GM12878 (cell line): ENCODE data around the gene EEF2. TPM values are rescaled to one million over a fixed set of nuclear protein-coding genes. Genes with fewer than 3 reads are reported as not detected.

Experiments used
- ATF2 ChIP-seq: IDR thresholded peaks from 2 replicates; pipeline ENCODE4 v1.6.1; 2012; ENCODE audit warnings: low read length, inconsistent platforms
- CBFB ChIP-seq: IDR thresholded peaks from 2 replicates; pipeline ENCODE4 v1.6.1; 2016; ENCODE audit warnings: antibody characterized with exemption, low read depth
- CHD4 ChIP-seq: fragments of 200-600 bp; sonication (generic); IDR thresholded peaks from 2 replicates; pipeline ENCODE4 v1.6.1; 2016; ENCODE audit warnings: mild to moderate bottlenecking
- LARP7 ChIP-seq: fragments of 450-650 bp; IDR thresholded peaks from 2 replicates; pipeline ENCODE4 v1.6.1; 2017; ENCODE audit warnings: mild to moderate bottlenecking
- MEF2A ChIP-seq: IDR thresholded peaks from 2 replicates; pipeline ENCODE4 v1.6.1; 2011; ENCODE audit warnings: low read depth, mild to moderate bottlenecking, low read length, moderate library complexity; ENCODE audit not compliant: insufficient read depth
- MLLT1 ChIP-seq: fragments of 450-650 bp; IDR thresholded peaks from 2 replicates; pipeline ENCODE4 v1.6.1; 2016; ENCODE audit warnings: mild to moderate bottlenecking
- MYC ChIP-seq: IDR thresholded peaks from 2 replicates; pipeline ENCODE4 v1.6.1; 2011; ENCODE audit warnings: mild to moderate bottlenecking, low read length, moderate library complexity, inconsistent platforms; ENCODE audit not compliant: insufficient read depth, insufficient replicate concordance, insufficient read length, severe bottlenecking
- NBN ChIP-seq: fragments of 450-650 bp; IDR thresholded peaks from 2 replicates; pipeline ENCODE4 v1.6.1; 2016
- NFYA ChIP-seq: IDR thresholded peaks from 2 replicates; pipeline ENCODE4 v1.6.1; 2011; ENCODE audit warnings: low read depth, mild to moderate bottlenecking, low read length, improper control_type of control experiment, borderline replicate concordance
- NFYB ChIP-seq: IDR thresholded peaks from 2 replicates; pipeline ENCODE4 v1.6.1; 2011; ENCODE audit warnings: low read depth, mild to moderate bottlenecking, low read length, improper control_type of control experiment, moderate library complexity; ENCODE audit not compliant: insufficient read depth
- RELB ChIP-seq: fragments of 450-650 bp; IDR thresholded peaks from 2 replicates; pipeline ENCODE4 v1.6.1; 2017; ENCODE audit warnings: low read depth, mild to moderate bottlenecking, moderate library complexity
- REST ChIP-seq: IDR thresholded peaks from 2 replicates; pipeline ENCODE4 v1.6.1; 2012; ENCODE audit warnings: mild to moderate bottlenecking, low read depth, low read length
- SPI1 ChIP-seq: IDR thresholded peaks from 2 replicates; pipeline ENCODE4 v1.6.1; 2011; ENCODE audit warnings: low read depth, mild to moderate bottlenecking, low read length, moderate library complexity, borderline replicate concordance; ENCODE audit not compliant: insufficient read depth
- STAT3 ChIP-seq: IDR thresholded peaks from 2 replicates; pipeline ENCODE4 v1.6.1; 2011; ENCODE audit warnings: low read depth, low read length, improper control_type of control experiment
- SUPT20H ChIP-seq: IDR thresholded peaks from 2 replicates; pipeline ENCODE4 v1.6.1; 2011; ENCODE audit warnings: low read depth, mild to moderate bottlenecking, low read length, moderate library complexity, borderline replicate concordance; ENCODE audit not compliant: control insufficient read depth
- TARDBP ChIP-seq: IDR thresholded peaks from 2 replicates; pipeline ENCODE4 v1.6.1; 2016; ENCODE audit warnings: borderline replicate concordance
- USF1 ChIP-seq: IDR thresholded peaks from 2 replicates; pipeline ENCODE4 v1.6.1; 2011; ENCODE audit warnings: borderline replicate concordance, low read depth, mild to moderate bottlenecking, moderate library complexity, mixed read lengths, low read length; ENCODE audit not compliant: insufficient read depth; ENCODE audit errors: extremely low read length
- ZNF24 ChIP-seq: fragments of 450-650 bp; IDR thresholded peaks from 2 replicates; pipeline ENCODE4 v1.6.1; 2017; ENCODE audit warnings: antibody characterized with exemption, mild to moderate bottlenecking
- polyA plus RNA-seq, 11 experiments: library from polyadenylated mRNA; depleted of rRNA in 4 of 11; unstranded in 6 of 11; stranded (reverse) in 5 of 11; fragments of >200 nt; fragmentation: Nextera tagmentation in 4 of 11; fragmentation: Illumina TruSeq in 1 of 11; extraction: Ambion mirVana in 4 of 11; extraction: Trizol in 1 of 11; gene quantifications; 1 replicate in 1 of 11; 2 replicates in 10 of 11; pipeline versions ENCODE4 v1.2.1 to v1.2.3, GENCODE V29; 2011 to 2016; ENCODE audit warnings: inconsistent platforms in 2 of 11, missing spikeins in 2 of 11, low read depth in 1 of 11
- total RNA-seq, 4 experiments: library from RNA; depleted of rRNA in 3 of 4; stranded (reverse); fragments of >200 nt in 3 of 4; fragmentation: Illumina TruSeq in 1 of 4; extraction: Trizol in 1 of 4; gene quantifications; 2 replicates each; pipeline versions ENCODE4 v1.2.1 to v1.2.3, GENCODE V29; 2013 to 2021

The EEF2 gene
- total and polyA plus RNA-seq, 10 of the 15 experiments (the other 5 are each of a cell fraction or from before 2014, with no cell fraction given): 280 to 3,491 (median 1,305) TPM

- peak; percentile 87; the same call in 1 of the 2 replicates for TF ChIP-seq NFYB
- TF ChIP-seq TARDBP: peak; percentile 65; the same call in 1 of the 2 replicates
- TF ChIP-seq REST: no peak
- TF ChIP-seq STAT3: no peak
- no peak for TF ChIP-seq SPI1
- TF ChIP-seq CHD4: no peak
- TF ChIP-seq NBN: 0 out of 2 replicates have a peak, but pooled peaks have one; percentile 25
- peak; percentile 94 for TF ChIP-seq LARP7
- TF ChIP-seq ZNF24: 0 out of 2 replicates have a peak, but pooled peaks have one; percentile 12
- TF ChIP-seq ATF2: no peak
- no peak for TF ChIP-seq SUPT20H
- peak; percentile 76 for TF ChIP-seq RELB
- TF ChIP-seq USF1: peak; percentile 96
- TF ChIP-seq MEF2A: no peak
- TF ChIP-seq NFYA: no peak
- no peak for TF ChIP-seq MYC
- TF ChIP-seq CBFB: no peak
- TF ChIP-seq MLLT1: no peak
Observed at GRCh38 chr19:4007021-4007835, 22.0 kb upstream of the EEF2 start, which contains the start of gene PIAS4 (continued).
